Measurements from ENCODE around the gene SRXN1. TPM values are rescaled to one million over a fixed set of nuclear protein-coding genes. Genes with fewer than 3 reads are reported as not detected.

The SRXN1 gene
- total RNA-seq, 1 experiment from 2014 or later = 80.8 TPM

- ChIA-PET CTCF (no interaction called here), RAD21 (ENCODE audit: low non-redundant PET in 1 of 2, low total read pairs in 2 of 2, uncharacterized antibody in 2 of 2, unreplicated experiment in 2 of 2) (no interaction called here), POLR2A (no interaction called here)
- Histone ChIP-seq H3K9ac (ENCODE audit: low read length) (no peak overlapping the region), H3K36me3 (ENCODE audit: control insufficient read depth in 1 of 2, insufficient read depth in 2 of 2, low read length in 2 of 2) (no peaks in the 10 kb centered on the region), H3K4me1 (ENCODE audit: control insufficient read depth in 1 of 2, insufficient read depth in 2 of 2, low read length in 2 of 2) (no peaks in the 10 kb centered on the region), H4K20me1 (ENCODE audit: insufficient read depth) (no peaks in the 10 kb centered on the region), H3K9me2 (ENCODE audit: insufficient read depth) (no peaks in the 10 kb centered on the region), H3K4me3 (replicated peaks in 1 of 2; ENCODE audit: low read depth in 1 of 2, low read length in 2 of 2) (no peak overlapping the region), H2AFZ (ENCODE audit: low read depth, low read length, poor library complexity, severe bottlenecking) (no peak overlapping the region), H3K79me2 (ENCODE audit: insufficient read depth, low read length) (no peaks in the 10 kb centered on the region), H3K9me3 (ENCODE audit: control insufficient read depth in 1 of 2, insufficient read depth in 1 of 2, low read depth in 1 of 2, low read length in 2 of 2) (no peaks in the 10 kb centered on the region), H3K27me3 (ENCODE audit: insufficient read depth, low read length) (no peaks in the 10 kb centered on the region; the same call in 1 of the 2 replicates), H3K27ac (ENCODE audit: low read depth, low read length) (no peak overlapping the region), H3K4me2 (ENCODE audit: low read length) (no peak overlapping the region)
- DNase-seq (ENCODE audit: low read depth, low spot score) (no peak), ATAC-seq (no peak)
- no peak for TF ChIP-seq EZH2 (IDR thresholded peaks at IDR 0.05)
- no peak for TF ChIP-seq EGR1 (IDR thresholded peaks at IDR 0.05; ENCODE audit: low read depth)
- no peak for TF ChIP-seq MAX (IDR thresholded peaks at IDR 0.05)
- no peak for TF ChIP-seq CEBPB (IDR thresholded peaks at IDR 0.05; ENCODE audit: low read depth)
- no peak for TF ChIP-seq ZFX (IDR thresholded peaks at IDR 0.05)
- BruUV-seq (replicated peaks) = no TSS peak
- intact Hi-C loops (cut with micrococcal nuclease) = no loop called here
These were observed 36.3 kb upstream of the SRXN1 start for GRCh38 chr20:689348-689747.

- no peaks in the 10 kb centered on the region for H3K4me1 ChIP-seq (ENCODE audit: control insufficient read depth in 1 of 2, insufficient read depth in 2 of 2, low read length in 2 of 2)
- no peaks in the 10 kb centered on the region for H3K36me3 ChIP-seq (ENCODE audit: control insufficient read depth in 1 of 2, insufficient read depth in 2 of 2, low read length in 2 of 2)
- intact Hi-C loops (cut with micrococcal nuclease) = no loop called here
- H3K79me2 ChIP-seq (ENCODE audit: insufficient read depth, low read length) = no peaks in the 10 kb centered on the region
- BruUV-seq (replicated peaks) = no TSS peak
- no peak overlapping the region for H3K9ac ChIP-seq (ENCODE audit: low read length)
- ChIA-PET RAD21 (ENCODE audit: low non-redundant PET in 1 of 2, low total read pairs in 2 of 2, uncharacterized antibody in 2 of 2, unreplicated experiment in 2 of 2) (no interaction called here), POLR2A (no interaction called here), CTCF (no interaction called here)
- H4K20me1 ChIP-seq (ENCODE audit: insufficient read depth) = no peaks in the 10 kb centered on the region
- no peak for DNase-seq (ENCODE audit: low read depth, low spot score)
- TF ChIP-seq ELF1 (IDR thresholded peaks at IDR 0.05; ENCODE audit: borderline replicate concordance, low read depth) (no peak), POLR2A (IDR thresholded peaks at IDR 0.05; ENCODE audit: borderline replicate concordance, extremely low read depth, insufficient read depth, insufficient read length) (no peak), CBX3 (IDR thresholded peaks at IDR 0.05; ENCODE audit: low read depth) (no peak), POLR2AphosphoS5 (IDR thresholded peaks at IDR 0.05; ENCODE audit: low read depth, low read length) (no peak), EZH2 (IDR thresholded peaks at IDR 0.05) (no peak)
- peak; percentile 54; the same call in 1 of the 2 replicates for ATAC-seq
- no peak overlapping the region for H2AFZ ChIP-seq (ENCODE audit: low read depth, low read length, poor library complexity, severe bottlenecking)
- no peak overlapping the region for H3K27ac ChIP-seq (ENCODE audit: low read depth, low read length)
- no peaks in the 10 kb centered on the region for H3K9me2 ChIP-seq (ENCODE audit: insufficient read depth)
- no peaks in the 10 kb centered on the region; the same call in 1 of the 2 replicates for H3K27me3 ChIP-seq (ENCODE audit: insufficient read depth, low read length)
- H3K4me2 ChIP-seq (ENCODE audit: low read length) = no peak overlapping the region
- no peaks in the 10 kb centered on the region for H3K9me3 ChIP-seq (ENCODE audit: control insufficient read depth in 1 of 2, insufficient read depth in 1 of 2, low read depth in 1 of 2, low read length in 2 of 2)
- H3K4me3 ChIP-seq (replicated peaks in 1 of 2; ENCODE audit: low read depth in 1 of 2, low read length in 2 of 2) = no peak overlapping the region
These were observed 35.8 kb upstream of the SRXN1 start for GRCh38 chr20:688809-689212.
